Epithelial cell of proximal tubule (primary cell): Measurements from ENCODE around the gene CRTC2. TPM values are rescaled to one million over a fixed set of nuclear protein-coding genes. Genes with fewer than 3 reads are reported as not detected.
A peak's percentile ranks its signal among the peaks of the same experiment; 100 is the strongest.

Experiments
- DNase-seq: peaks from one replicate; pipeline ENCODE4 v3.0.0-alpha.2; 2011; ENCODE audit warnings: low read depth
- H3K4me3 ChIP-seq: 2 replicates; pipeline ENCODE4 v1.5.1; 2011; ENCODE audit warnings: low read depth, mild to moderate bottlenecking, low read length
- CTCF ChIP-seq: conservative IDR thresholded peaks from 2 replicates; pipeline ENCODE4 v1.5.1; 2012; ENCODE audit warnings: low read depth, mild to moderate bottlenecking, low read length
- total RNA-seq: library from RNA; depleted of rRNA; stranded (reverse); fragments of >200 nt; gene quantifications from 2 replicates; pipeline ENCODE4 v1.2.3, GENCODE V29; 2015

CRTC2 gene
- total RNA-seq, 1 donor from 2014 or later = 24.6 TPM

- peak overlapping the region; percentile 85 for H3K4me3 ChIP-seq
- DNase-seq = no peak
- TF ChIP-seq CTCF = no peak
Measured at GRCh38 chr1:153978274-153978909, 20.0 kb upstream of the CRTC2 start.

DNA sequence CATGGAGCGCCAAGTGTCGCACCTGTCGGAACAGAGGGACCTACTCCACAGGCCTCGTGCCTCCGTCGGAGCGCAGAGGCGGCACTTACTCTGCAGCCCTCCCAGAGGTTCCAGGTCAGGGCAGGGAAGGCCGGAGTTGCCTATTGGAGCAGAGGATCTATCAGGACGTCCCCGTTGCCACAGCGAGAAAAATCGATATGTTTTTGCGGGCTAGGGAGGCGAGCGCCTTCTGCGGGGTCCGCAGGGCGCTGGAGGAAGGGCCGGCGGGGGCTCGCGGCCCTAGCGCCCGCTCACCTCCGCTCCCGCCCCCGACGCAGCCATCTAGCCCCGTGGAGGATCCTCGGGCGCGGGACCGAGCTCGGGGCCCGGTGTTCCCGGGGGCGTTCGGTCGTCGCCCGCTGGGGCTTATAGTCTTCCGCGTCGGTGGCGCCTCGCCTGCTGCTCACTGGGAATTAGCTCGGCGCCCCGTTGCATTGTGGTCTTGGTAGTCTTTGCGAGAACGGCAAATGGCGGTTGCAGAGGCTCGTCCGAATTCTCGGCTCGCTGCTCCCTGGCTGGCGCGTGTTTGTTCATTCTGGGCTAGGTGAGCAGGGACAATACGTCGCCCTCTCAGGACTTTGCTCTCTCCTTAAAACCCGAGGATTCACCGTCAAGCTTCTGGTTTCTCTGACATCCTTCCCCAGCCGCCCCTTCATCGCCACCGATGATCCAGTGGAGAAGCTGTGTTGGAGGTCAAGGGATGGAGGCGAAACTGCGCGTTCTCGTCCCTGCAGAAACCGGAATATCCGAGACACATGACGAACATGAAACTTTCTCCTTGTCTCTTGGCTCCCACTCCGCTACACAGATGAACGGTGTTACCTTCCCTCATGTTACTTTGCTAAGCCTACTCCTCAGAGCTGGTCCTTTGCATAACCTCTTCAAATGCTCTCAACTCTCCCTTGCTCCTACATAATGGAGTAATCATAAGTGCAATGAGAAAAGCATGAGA lies 19.1 kb upstream of the CRTC2 start, which contains the start of gene JTB:
TSS of gene JTB (minus strand) at position 425 of the 991 bp plus-strand sequence. CDS start at position 3, 422 bp downstream.
- TF ChIP-seq CTCF = no peak
- H3K4me3 ChIP-seq = peak within 1 kb of the TSS; percentile 85
- DNase-seq = no peak

- no peak for TF ChIP-seq CTCF
- no peak for DNase-seq
- H3K4me3 ChIP-seq = peak overlapping the region; percentile 85
Measured at GRCh38 chr1:153976819-153977249, 18.4 kb upstream of the CRTC2 start.

DNA sequence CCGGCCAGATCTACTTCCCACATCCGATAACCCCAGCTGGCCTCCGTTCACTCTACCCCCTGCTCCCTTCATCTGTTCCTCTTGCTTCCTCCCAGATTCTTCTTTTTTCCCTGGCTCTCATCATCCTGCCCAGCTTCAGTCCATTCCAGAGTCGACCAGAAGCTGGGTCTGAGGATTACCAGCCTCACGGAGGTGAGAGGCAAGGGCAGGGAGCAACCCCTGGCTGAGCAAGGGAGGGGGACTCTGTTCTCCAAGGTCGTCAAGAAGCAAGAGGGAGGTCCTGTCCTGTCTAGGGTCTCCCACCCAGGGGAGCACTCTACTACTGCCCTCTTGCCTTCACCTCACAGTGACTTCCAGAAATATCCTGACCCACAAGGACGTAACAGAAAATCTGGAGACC lies 15.1 kb upstream of the CRTC2 start:
- DNase-seq = no peak
- H3K4me3 ChIP-seq = no peak overlapping the region
- TF ChIP-seq CTCF = no peak

- no peak for DNase-seq
- H3K4me3 ChIP-seq = no peak overlapping the region
- no peak for TF ChIP-seq CTCF
Measured at GRCh38 chr1:153973071-153973470, 14.7 kb upstream of the CRTC2 start.

GRCh38 chr1:153970346-153970745 lies 11.9 kb upstream of the CRTC2 start:
- H3K4me3 ChIP-seq = no peak overlapping the region
- DNase-seq = no peak
- no peak for TF ChIP-seq CTCF
